ENCODE results near the gene GALNT14.

DNA sequence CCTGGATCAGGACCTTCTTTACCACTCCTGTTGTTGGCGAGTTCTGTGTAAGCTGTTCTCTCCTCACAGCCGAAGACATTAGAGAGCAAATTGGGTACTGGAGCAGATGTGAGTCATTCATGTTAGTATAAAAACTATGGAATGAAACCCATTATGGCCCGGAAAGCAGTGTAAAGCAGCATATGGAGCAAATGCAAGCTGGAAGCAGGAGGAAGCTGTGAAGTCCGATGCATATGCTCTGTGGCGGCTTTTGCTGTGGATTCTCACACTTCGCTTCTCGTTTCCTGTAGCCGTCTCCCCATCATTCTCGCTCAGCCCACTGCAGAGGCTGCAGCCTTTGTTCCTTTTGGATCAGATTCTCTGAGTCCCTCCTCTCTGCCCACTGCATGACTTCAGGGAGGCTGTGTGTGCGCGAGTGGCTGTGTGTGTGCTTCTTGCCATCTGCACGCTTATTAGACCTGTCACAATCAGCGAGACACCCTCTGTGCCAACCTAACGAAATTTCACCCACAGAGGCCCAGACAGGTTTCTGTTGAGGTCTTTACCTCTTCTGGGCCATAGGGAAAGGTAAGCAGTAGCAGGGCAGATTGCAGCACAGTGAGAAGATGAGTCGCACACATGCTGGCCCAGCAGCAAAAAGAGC lies 3.3 kb upstream of the GALNT14 start:
- TF ChIP-seq, protein P1, sequence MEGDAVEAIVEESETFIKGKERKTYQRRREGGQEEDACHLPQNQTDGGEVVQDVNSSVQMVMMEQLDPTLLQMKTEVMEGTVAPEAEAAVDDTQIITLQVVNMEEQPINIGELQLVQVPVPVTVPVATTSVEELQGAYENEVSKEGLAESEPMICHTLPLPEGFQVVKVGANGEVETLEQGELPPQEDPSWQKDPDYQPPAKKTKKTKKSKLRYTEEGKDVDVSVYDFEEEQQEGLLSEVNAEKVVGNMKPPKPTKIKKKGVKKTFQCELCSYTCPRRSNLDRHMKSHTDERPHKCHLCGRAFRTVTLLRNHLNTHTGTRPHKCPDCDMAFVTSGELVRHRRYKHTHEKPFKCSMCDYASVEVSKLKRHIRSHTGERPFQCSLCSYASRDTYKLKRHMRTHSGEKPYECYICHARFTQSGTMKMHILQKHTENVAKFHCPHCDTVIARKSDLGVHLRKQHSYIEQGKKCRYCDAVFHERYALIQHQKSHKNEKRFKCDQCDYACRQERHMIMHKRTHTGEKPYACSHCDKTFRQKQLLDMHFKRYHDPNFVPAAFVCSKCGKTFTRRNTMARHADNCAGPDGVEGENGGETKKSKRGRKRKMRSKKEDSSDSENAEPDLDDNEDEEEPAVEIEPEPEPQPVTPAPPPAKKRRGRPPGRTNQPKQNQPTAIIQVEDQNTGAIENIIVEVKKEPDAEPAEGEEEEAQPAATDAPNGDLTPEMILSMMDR (IDR thresholded peaks at IDR 0.05): no peak
- TF ChIP-seq POLR2AphosphoS5 (IDR thresholded peaks at IDR 0.05): no peak
